ENCODE measurements around the gene SYT10. TPM values are rescaled to one million over a fixed set of nuclear protein-coding genes. Genes with fewer than 3 reads are reported as not detected.
"Not testable (repeated sequence)": the region's sequence is repeated elsewhere in the genome, so short reads cannot be mapped to it uniquely, and the experiment has no call there.

Gene SYT10
- total and polyA plus RNA-seq, 2 donors (not counting 1 experiment from before 2014, with no cell fraction given): not detected

DNA sequence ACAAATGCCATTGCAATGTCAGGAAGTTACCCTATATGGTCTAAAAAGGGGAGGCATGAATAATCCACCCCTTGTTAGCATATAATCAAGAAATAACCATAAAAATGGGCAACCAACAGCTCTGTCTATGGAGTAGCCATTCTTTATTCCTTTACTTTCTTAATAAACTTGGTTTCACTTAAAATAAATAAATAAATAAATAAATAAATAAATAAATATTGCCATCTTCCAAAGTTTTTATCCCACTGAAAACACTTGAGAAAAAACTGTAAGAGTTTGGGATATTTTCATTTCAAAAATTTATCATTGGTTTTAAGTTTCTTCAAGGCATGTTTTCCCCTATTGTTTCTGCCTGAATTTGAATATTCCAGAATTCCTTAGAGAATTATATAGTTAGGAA is 89.8 kb downstream of the SYT10 start:
- CTCF ChIA-PET: no interaction called here
- intact Hi-C loops (cut with micrococcal nuclease): no loop called here
- TF ChIP-seq EZH2 (IDR thresholded peaks at IDR 0.05; ENCODE audit: borderline replicate concordance, insufficient read depth, low read depth, low read length, poor library complexity, severe bottlenecking): no peak
- TF ChIP-seq, protein P1, sequence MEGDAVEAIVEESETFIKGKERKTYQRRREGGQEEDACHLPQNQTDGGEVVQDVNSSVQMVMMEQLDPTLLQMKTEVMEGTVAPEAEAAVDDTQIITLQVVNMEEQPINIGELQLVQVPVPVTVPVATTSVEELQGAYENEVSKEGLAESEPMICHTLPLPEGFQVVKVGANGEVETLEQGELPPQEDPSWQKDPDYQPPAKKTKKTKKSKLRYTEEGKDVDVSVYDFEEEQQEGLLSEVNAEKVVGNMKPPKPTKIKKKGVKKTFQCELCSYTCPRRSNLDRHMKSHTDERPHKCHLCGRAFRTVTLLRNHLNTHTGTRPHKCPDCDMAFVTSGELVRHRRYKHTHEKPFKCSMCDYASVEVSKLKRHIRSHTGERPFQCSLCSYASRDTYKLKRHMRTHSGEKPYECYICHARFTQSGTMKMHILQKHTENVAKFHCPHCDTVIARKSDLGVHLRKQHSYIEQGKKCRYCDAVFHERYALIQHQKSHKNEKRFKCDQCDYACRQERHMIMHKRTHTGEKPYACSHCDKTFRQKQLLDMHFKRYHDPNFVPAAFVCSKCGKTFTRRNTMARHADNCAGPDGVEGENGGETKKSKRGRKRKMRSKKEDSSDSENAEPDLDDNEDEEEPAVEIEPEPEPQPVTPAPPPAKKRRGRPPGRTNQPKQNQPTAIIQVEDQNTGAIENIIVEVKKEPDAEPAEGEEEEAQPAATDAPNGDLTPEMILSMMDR (IDR thresholded peaks at IDR 0.05): no peak
- Histone ChIP-seq H3K79me2 (ENCODE audit: control insufficient read depth, insufficient read depth, low read length) (no peaks in the 10 kb centered on the region), H4K20me1 (ENCODE audit: control insufficient read depth, insufficient read depth, low read length, poor library complexity, severe bottlenecking) (no peaks in the 10 kb centered on the region), H3K27ac (ENCODE audit: low read length in 2 of 2) (no peak overlapping the region), H3K4me1 (ENCODE audit: control insufficient read depth in 2 of 2, insufficient read depth in 2 of 2, low read length in 2 of 2) (no peaks in the 10 kb centered on the region), H3K9me3 (ENCODE audit: control extremely low read depth in 1 of 3, control insufficient read depth in 2 of 3, insufficient read depth in 1 of 3, low read length in 2 of 3) (no peaks in the 10 kb centered on the region), H3K4me2 (replicated peaks; ENCODE audit: low read depth, low read length, poor library complexity, severe bottlenecking) (no peak overlapping the region), H2AFZ (ENCODE audit: insufficient read depth, low read depth, low read length, poor library complexity, severe bottlenecking) (no peak overlapping the region), H3K9ac (ENCODE audit: low read length) (no peak overlapping the region), H3K27me3 (replicated peaks in 1 of 4; ENCODE audit: control extremely low read depth in 1 of 4, control insufficient read depth in 3 of 4, insufficient read depth in 4 of 4, low read length in 3 of 4) (no peaks in the 10 kb centered on the region), H3K4me3 (ENCODE audit: control extremely low read depth in 1 of 5, extremely low read depth in 1 of 5, insufficient read depth in 1 of 5, low read depth in 2 of 5, low read length in 4 of 5) (no peak overlapping the region), H3K36me3 (replicated peaks in 1 of 2; ENCODE audit: control extremely low read depth in 1 of 2, control insufficient read depth in 1 of 2, extremely low read depth in 1 of 2, insufficient read depth in 2 of 2, low read length in 1 of 2) (no peaks in the 10 kb centered on the region)
- ATAC-seq (ENCODE audit: low read depth) (no peak), DNase-seq (no peak)
- POLR2A ChIA-PET: no interaction called here
- H3K4me3 Mint-ChIP-seq: no peak overlapping the region
- H3K9me3 Mint-ChIP-seq (ENCODE audit: insufficient read depth): peaks cover 4% of the 10 kb centered on the region
- no peaks in the 10 kb centered on the region for H3K27me3 Mint-ChIP-seq
- no peak overlapping the region for H3K27ac Mint-ChIP-seq
- H3K4me1 Mint-ChIP-seq: no peaks in the 10 kb centered on the region

- H3K27ac Mint-ChIP-seq; ATAC-seq (ENCODE audit: low read depth); H3K4me3 ChIP-seq (ENCODE audit: control extremely low read depth in 1 of 5, extremely low read depth in 1 of 5, insufficient read depth in 1 of 5, low read depth in 2 of 5, low read length in 4 of 5); H3K79me2 ChIP-seq (ENCODE audit: control insufficient read depth, insufficient read depth, low read length); H3K9me3 Mint-ChIP-seq (ENCODE audit: insufficient read depth); H3K27ac ChIP-seq (ENCODE audit: low read length in 2 of 2); DNase-seq; H2AFZ ChIP-seq (ENCODE audit: insufficient read depth, low read depth, low read length, poor library complexity, severe bottlenecking); intact Hi-C loops (cut with micrococcal nuclease); POLR2A ChIA-PET; H4K20me1 ChIP-seq (ENCODE audit: control insufficient read depth, insufficient read depth, low read length, poor library complexity, severe bottlenecking); H3K4me1 Mint-ChIP-seq; H3K4me1 ChIP-seq (ENCODE audit: control insufficient read depth in 2 of 2, insufficient read depth in 2 of 2, low read length in 2 of 2); H3K27me3 Mint-ChIP-seq; H3K4me3 Mint-ChIP-seq; H3K27me3 ChIP-seq (replicated peaks in 1 of 4; ENCODE audit: control extremely low read depth in 1 of 4, control insufficient read depth in 3 of 4, insufficient read depth in 4 of 4, low read length in 3 of 4); H3K9ac ChIP-seq (ENCODE audit: low read length); H3K4me2 ChIP-seq (replicated peaks; ENCODE audit: low read depth, low read length, poor library complexity, severe bottlenecking); CTCF ChIA-PET; H3K9me3 ChIP-seq (ENCODE audit: control extremely low read depth in 1 of 3, control insufficient read depth in 2 of 3, insufficient read depth in 1 of 3, low read length in 2 of 3); H3K36me3 ChIP-seq (replicated peaks in 1 of 2; ENCODE audit: control extremely low read depth in 1 of 2, control insufficient read depth in 1 of 2, extremely low read depth in 1 of 2, insufficient read depth in 2 of 2, low read length in 1 of 2): not testable (repeated sequence)
- WGBS (ENCODE audit: insufficient coverage): 94% methylated on average over 14 of the region's 15 CpGs
These were observed 107.6 kb downstream of the SYT10 start for GRCh38 chr12:33331961-33332398.

Data from B cell (primary cell).